B cell (primary cell): Measurements from ENCODE around the gene TECPR2. TPM values are rescaled to one million over a fixed set of nuclear protein-coding genes. Genes with fewer than 3 reads are reported as not detected.

Experiments
- ATAC-seq: fragments of 200-7000 bp; cut with Tn5 transposase; one replicate; pipeline ENCODE4 v1.10.0; 2021; ENCODE audit warnings: low read depth, mild to moderate bottlenecking, moderate number of reproducible peaks, moderate library complexity
- CTCF ChIA-PET: fragments of 350-600 bp; sonication (Branson Sonifier 250); formaldehyde crosslinking; loops from one replicate; lab custom pipeline; 2021; ENCODE audit warnings: antibody characterized with exemption, inconsistent platforms; lab: Charles Lee
- POLR2A ChIA-PET: fragments of 350-600 bp; sonication (Branson Sonifier 250); formaldehyde crosslinking; loops from one replicate; lab custom pipeline; 2021; ENCODE audit warnings: antibody characterized with exemption; lab: Charles Lee
- DNase-seq: peaks from one replicate; pipeline ENCODE4 v3.0.0; 2013
- H2AFZ ChIP-seq: 2 replicates; pipeline ENCODE4 v1.6.1; 2012; ENCODE audit warnings: mild to moderate bottlenecking, low read depth, low read length; ENCODE audit not compliant: insufficient read depth, poor library complexity, severe bottlenecking
- H3K27ac ChIP-seq, 2 donors: 1 replicate in 1 of 2; 2 replicates in 1 of 2; pipeline ENCODE4 v1.5.1; 2012 to 2013; ENCODE audit warnings: low read length in 2 of 2, mild to moderate bottlenecking in 2 of 2, moderate library complexity in 1 of 2
- H3K27me3 ChIP-seq, 4 experiments: fragments of 200-600 bp in 1 of 4; sonication (generic) in 1 of 4; replicated peaks in 1 of 4; 1 replicate in 2 of 4; 2 replicates in 2 of 4; pipeline versions ENCODE4 v1.6.1 to v1.7.0; 2013 to 2016; ENCODE audit warnings: low read length in 3 of 4, mild to moderate bottlenecking in 2 of 4, mixed read lengths in 1 of 4, moderate library complexity in 1 of 4; ENCODE audit not compliant: insufficient read depth in 4 of 4, control insufficient read depth in 3 of 4; ENCODE audit errors: control extremely low read depth in 1 of 4
- H3K36me3 ChIP-seq, 2 experiments: replicated peaks in 1 of 2; 1 replicate in 1 of 2; 2 replicates in 1 of 2; pipeline versions ENCODE4 v1.6.1 to v1.7.1; 2013; ENCODE audit warnings: low read length in 1 of 2; ENCODE audit not compliant: insufficient read depth in 2 of 2, control insufficient read depth in 1 of 2; ENCODE audit errors: control extremely low read depth in 1 of 2, extremely low read depth in 1 of 2
- H3K4me1 ChIP-seq, 2 donors: fragments of 200-600 bp in 1 of 2; sonication (generic) in 1 of 2; 1 replicate in 1 of 2; 2 replicates in 1 of 2; pipeline versions ENCODE4 v1.5.1 to v1.6.1; 2013 to 2017; ENCODE audit warnings: low read length in 2 of 2; ENCODE audit not compliant: control insufficient read depth in 2 of 2, insufficient read depth in 2 of 2
- H3K4me2 ChIP-seq: replicated peaks from 2 replicates; pipeline ENCODE3; 2012; ENCODE audit warnings: mild to moderate bottlenecking, low read depth, low read length; ENCODE audit not compliant: poor library complexity, severe bottlenecking
- H3K4me3 ChIP-seq, 5 experiments: fragments of 200-600 bp in 1 of 5; sonication (generic) in 1 of 5; 1 replicate in 3 of 5; 2 replicates in 2 of 5; pipeline versions ENCODE4 v1.5.1 to v1.7.0; 2011 to 2016; ENCODE audit warnings: low read length in 4 of 5, mild to moderate bottlenecking in 4 of 5, low read depth in 2 of 5, control low read depth in 1 of 5, moderate library complexity in 1 of 5; ENCODE audit not compliant: insufficient read depth in 1 of 5; ENCODE audit errors: control extremely low read depth in 1 of 5, extremely low read depth in 1 of 5
- H3K79me2 ChIP-seq: fragments of 200-600 bp; sonication (generic); one replicate; pipeline ENCODE4 v1.6.0; 2016; ENCODE audit warnings: low read length; ENCODE audit not compliant: control insufficient read depth, insufficient read depth
- H3K9ac ChIP-seq: fragments of 200-600 bp; sonication (generic); 2 replicates; pipeline ENCODE4 v1.6.1; 2017; ENCODE audit warnings: mild to moderate bottlenecking, low read length, moderate library complexity
- H3K9me3 ChIP-seq, 3 donors: one replicate each; pipeline versions ENCODE4 v1.6.1 to v1.7.1; 2013; ENCODE audit warnings: low read length in 2 of 3; ENCODE audit not compliant: control insufficient read depth in 2 of 3, insufficient read depth in 1 of 3; ENCODE audit errors: control extremely low read depth in 1 of 3
- H4K20me1 ChIP-seq: 2 replicates; pipeline ENCODE4 v1.6.0; 2012; ENCODE audit warnings: mild to moderate bottlenecking, low read length; ENCODE audit not compliant: insufficient read depth, control insufficient read depth, poor library complexity, severe bottlenecking
- H3K27ac Mint-ChIP-seq: one replicate; pipeline ENCODE4 v1.8.0; 2021; ENCODE audit warnings: mixed read lengths
- H3K27me3 Mint-ChIP-seq: one replicate; pipeline ENCODE4 v1.8.0; 2021; ENCODE audit warnings: mixed read lengths
- H3K4me1 Mint-ChIP-seq: one replicate; pipeline ENCODE4 v1.8.0; 2021; ENCODE audit warnings: mixed read lengths
- H3K4me3 Mint-ChIP-seq: one replicate; pipeline ENCODE4 v1.8.0; 2021; ENCODE audit warnings: mixed read lengths
- H3K9me3 Mint-ChIP-seq: one replicate; pipeline ENCODE4 v1.8.0; 2022; ENCODE audit warnings: mixed read lengths; ENCODE audit not compliant: insufficient read depth
- EZH2 ChIP-seq: IDR thresholded peaks from 2 replicates; pipeline ENCODE4 v1.6.1; 2012; ENCODE audit warnings: borderline replicate concordance, low read depth, mild to moderate bottlenecking, moderate library complexity, low read length; ENCODE audit not compliant: insufficient read depth, poor library complexity, severe bottlenecking
- WGBS: methylation state at CpG from one replicate; pipeline ENCODE4 v1.1.5; 2013; ENCODE audit warnings: missing lambda C conversion rate; ENCODE audit not compliant: insufficient coverage; 5-methylcytosine and 5-hydroxymethylcytosine counted together
- intact Hi-C: fragments of 100-400 bp; cut with micrococcal nuclease; formaldehyde crosslinking; loops from one replicate; pipeline ENCODE4 v1.10.0; 2022
- polyA plus RNA-seq: library from polyadenylated mRNA; depleted of rRNA; stranded (reverse); fragments of >200 nt; gene quantifications from 2 replicates; pipeline ENCODE4 v1.2.3, GENCODE V29; 2012
- total RNA-seq, 2 donors: library from RNA; stranded (reverse); fragments of 120-200 nt in 1 of 2; gene quantifications; 1 replicate in 1 of 2; 2 replicates in 1 of 2; pipeline versions ENCODE4 v1.2.3 to v1.2.4, GENCODE V29; 2013 to 2022
- TF ChIP-seq, protein P1 (sequence below): fragments of 200-600 bp; IDR thresholded peaks from one replicate; pipeline ENCODE4 v1.8.0; 2022; ENCODE audit warnings: antibody characterized with exemption, mild to moderate bottlenecking

Gene TECPR2
- total and polyA plus RNA-seq, 2 donors (not counting 1 experiment from before 2014, with no cell fraction given), result 4.7 to 10.8 TPM

DNA sequence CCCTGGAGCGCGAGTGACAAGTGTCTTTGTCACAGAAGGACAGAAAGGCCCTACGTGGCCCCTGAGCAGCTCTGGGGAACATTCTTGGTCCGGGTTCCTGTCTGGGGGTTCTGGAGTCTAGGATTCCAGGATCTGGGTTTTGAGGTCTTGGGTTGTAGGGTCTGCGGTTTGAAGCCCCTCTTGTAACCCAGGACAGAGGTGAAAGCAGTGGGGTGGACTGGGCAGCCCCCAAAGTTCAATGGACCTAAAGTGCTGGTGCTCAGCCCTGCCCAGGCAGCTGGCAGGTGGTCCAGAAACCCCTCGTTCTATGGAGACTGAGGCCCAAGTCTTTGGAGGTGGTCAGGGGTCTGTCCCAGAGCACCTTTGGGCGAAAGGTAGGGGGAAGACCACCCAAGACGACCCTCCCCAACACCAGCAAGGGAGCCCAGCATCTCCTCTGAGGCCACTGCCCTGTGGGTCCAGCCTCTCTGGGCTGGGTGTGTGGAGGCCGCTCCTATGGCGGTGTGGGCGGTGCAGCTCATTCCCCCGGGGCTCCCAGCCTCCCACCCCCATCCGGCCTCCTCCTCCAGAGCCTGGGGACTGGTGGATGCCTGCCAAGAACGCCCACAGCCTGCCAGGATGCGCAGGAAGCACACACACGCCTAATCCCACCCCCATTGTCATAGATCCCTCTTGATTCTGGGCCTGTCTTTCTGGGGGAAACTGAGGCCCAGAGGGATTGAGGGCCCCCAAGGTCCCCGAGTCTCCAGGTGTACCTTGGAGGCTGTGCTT is 177.0 kb downstream of the TECPR2 start:
- Histone ChIP-seq H4K20me1 (no peaks in the 10 kb centered on the region), H3K4me1 (peaks cover 7 to 16% of the 10 kb centered on the region in 2 donors), H3K36me3 (no peaks in the 10 kb centered on the region), H3K4me2 (no peak overlapping the region), H3K9me3 (peaks cover 0 to 5% (median 0%) of the 10 kb centered on the region in 3 donors), H3K4me3 (no peak overlapping the region), H3K9ac (no peak overlapping the region), H3K27me3 (peaks cover 0 to 10% (median 7%) of the 10 kb centered on the region in 4 experiments), H3K79me2 (no peaks in the 10 kb centered on the region), H3K27ac (no peak overlapping the region), H2AFZ (no peak overlapping the region)
- POLR2A ChIA-PET, result no interaction called here
- H3K27me3 Mint-ChIP-seq, result peaks cover 12% of the 10 kb centered on the region
- no peak overlapping the region for H3K4me3 Mint-ChIP-seq
- DNase-seq, result no peak
- WGBS, result 52% methylated on average over 14 of the region's 17 CpGs
- intact Hi-C loops, result no loop called here
- no peaks in the 10 kb centered on the region for H3K9me3 Mint-ChIP-seq
- CTCF ChIA-PET, result interaction anchor here (1.7 kb wide), 1 partner anchor 15 kb away, joined by 5 read pairs; no protein-coding TSS in a partner anchor
- ATAC-seq, result no peak
- no peak overlapping the region for H3K27ac Mint-ChIP-seq
- H3K4me1 Mint-ChIP-seq, result no peaks in the 10 kb centered on the region
- TF ChIP-seq, protein P1, sequence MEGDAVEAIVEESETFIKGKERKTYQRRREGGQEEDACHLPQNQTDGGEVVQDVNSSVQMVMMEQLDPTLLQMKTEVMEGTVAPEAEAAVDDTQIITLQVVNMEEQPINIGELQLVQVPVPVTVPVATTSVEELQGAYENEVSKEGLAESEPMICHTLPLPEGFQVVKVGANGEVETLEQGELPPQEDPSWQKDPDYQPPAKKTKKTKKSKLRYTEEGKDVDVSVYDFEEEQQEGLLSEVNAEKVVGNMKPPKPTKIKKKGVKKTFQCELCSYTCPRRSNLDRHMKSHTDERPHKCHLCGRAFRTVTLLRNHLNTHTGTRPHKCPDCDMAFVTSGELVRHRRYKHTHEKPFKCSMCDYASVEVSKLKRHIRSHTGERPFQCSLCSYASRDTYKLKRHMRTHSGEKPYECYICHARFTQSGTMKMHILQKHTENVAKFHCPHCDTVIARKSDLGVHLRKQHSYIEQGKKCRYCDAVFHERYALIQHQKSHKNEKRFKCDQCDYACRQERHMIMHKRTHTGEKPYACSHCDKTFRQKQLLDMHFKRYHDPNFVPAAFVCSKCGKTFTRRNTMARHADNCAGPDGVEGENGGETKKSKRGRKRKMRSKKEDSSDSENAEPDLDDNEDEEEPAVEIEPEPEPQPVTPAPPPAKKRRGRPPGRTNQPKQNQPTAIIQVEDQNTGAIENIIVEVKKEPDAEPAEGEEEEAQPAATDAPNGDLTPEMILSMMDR, result no peak
- TF ChIP-seq EZH2, result no peak
